ENCODE measurements around the gene CGB3. TPM values are rescaled to one million over a fixed set of nuclear protein-coding genes. Genes with fewer than 3 reads are reported as not detected.

The CGB3 gene
- total and polyA plus RNA-seq, 2 of the 4 experiments (the other 2 are of a cell fraction): not detected

- H3K9me3 ChIP-seq (ENCODE audit: control insufficient read depth, insufficient read depth, low read length): no peaks in the 10 kb centered on the region
- H2BK15ac ChIP-seq (ENCODE audit: low read depth, low read length): no peak overlapping the region
- H3K14ac ChIP-seq (replicated peaks; ENCODE audit: low read depth, low read length): no peak overlapping the region
- no peak overlapping the region for H2AFZ ChIP-seq (replicated peaks; ENCODE audit: low read length, poor library complexity)
- ChIA-PET CTCF (no interaction called here), POLR2A (ENCODE audit: unreplicated experiment) (no interaction called here)
- no peak overlapping the region for H3K56ac ChIP-seq (ENCODE audit: extremely low read depth, insufficient read depth, low read length)
- no peak overlapping the region for H3K4me2 ChIP-seq (ENCODE audit: low read depth, low read length)
- H3K4me3 ChIP-seq (ENCODE audit: insufficient read depth, low read depth, low read length): no peak overlapping the region
- peak overlapping the region; percentile 55 for H2AK9ac ChIP-seq (replicated peaks; ENCODE audit: low read depth, low read length, poor library complexity)
- no peak overlapping the region for H3K4ac ChIP-seq (ENCODE audit: low read depth, low read length)
- H3K18ac ChIP-seq (ENCODE audit: low read depth, low read length): no peak overlapping the region
- H3K27me3 ChIP-seq (ENCODE audit: control insufficient read depth, insufficient read depth, low read length): peaks cover 9% of the 10 kb centered on the region; the same call in 1 of the 2 replicates
- peaks cover 0 to 5% of the 10 kb centered on the region in 2 experiments; a peak in 3 of 4 replicates for H3K79me1 ChIP-seq (ENCODE audit: low read depth in 1 of 2, low read length in 2 of 2)
- dilution Hi-C loops (cut with HindIII; ENCODE audit: low sequenced_read_pairs, unreplicated experiment) (no loop called here), in situ Hi-C loops (cut with MboI; ENCODE audit: low sequenced_read_pairs) (no loop called here), intact Hi-C loops (cut with micrococcal nuclease) (loop anchor here (5.0 kb wide), 1 partner anchor 66 kb away; the partner anchor contains the start of genes GYS1 and RUVBL2)
- no peak overlapping the region for H4K8ac ChIP-seq (ENCODE audit: low read depth in 2 of 2, low read length in 2 of 2)
- ATAC-seq (ENCODE audit: low read depth) (no peak), DNase-seq (peak; percentile 25)
- no peak overlapping the region for H3K9ac ChIP-seq (ENCODE audit: low read depth, low read length)
- H2BK5ac ChIP-seq (ENCODE audit: low read depth, low read length, poor library complexity, severe bottlenecking): no peak overlapping the region
- TF ChIP-seq NFE2L2 (IDR thresholded peaks at IDR 0.05; ENCODE audit: low read depth, low read length) (no peak), RCOR1 (IDR thresholded peaks at IDR 0.05; ENCODE audit: insufficient replicate concordance, low read length) (no peak), SMC3 (IDR thresholded peaks at IDR 0.05; ENCODE audit: low read depth, low read length) (no peak), RFX5 (IDR thresholded peaks at IDR 0.05; ENCODE audit: low read depth, low read length) (no peak), RAD21 (IDR thresholded peaks at IDR 0.05; ENCODE audit: low read length) (no peak), MAFK (IDR thresholded peaks at IDR 0.05; ENCODE audit: low read depth, low read length) (no peak), MAZ (IDR thresholded peaks at IDR 0.05; ENCODE audit: borderline replicate concordance, low read depth, low read length) (no peak), POLR2A (IDR thresholded peaks at IDR 0.05; ENCODE audit: low read depth, low read length) (no peak), CHD1 (IDR thresholded peaks at IDR 0.05; ENCODE audit: low read depth, low read length) (no peak), FOS (IDR thresholded peaks at IDR 0.05; ENCODE audit: low read depth, low read length) (no peak)
- TF ChIP-seq, protein P1, sequence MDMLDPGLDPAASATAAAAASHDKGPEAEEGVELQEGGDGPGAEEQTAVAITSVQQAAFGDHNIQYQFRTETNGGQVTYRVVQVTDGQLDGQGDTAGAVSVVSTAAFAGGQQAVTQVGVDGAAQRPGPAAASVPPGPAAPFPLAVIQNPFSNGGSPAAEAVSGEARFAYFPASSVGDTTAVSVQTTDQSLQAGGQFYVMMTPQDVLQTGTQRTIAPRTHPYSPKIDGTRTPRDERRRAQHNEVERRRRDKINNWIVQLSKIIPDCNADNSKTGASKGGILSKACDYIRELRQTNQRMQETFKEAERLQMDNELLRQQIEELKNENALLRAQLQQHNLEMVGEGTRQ (IDR thresholded peaks at IDR 0.05; ENCODE audit: low read depth, low read length): no peak
- TF ChIP-seq, protein P2, sequence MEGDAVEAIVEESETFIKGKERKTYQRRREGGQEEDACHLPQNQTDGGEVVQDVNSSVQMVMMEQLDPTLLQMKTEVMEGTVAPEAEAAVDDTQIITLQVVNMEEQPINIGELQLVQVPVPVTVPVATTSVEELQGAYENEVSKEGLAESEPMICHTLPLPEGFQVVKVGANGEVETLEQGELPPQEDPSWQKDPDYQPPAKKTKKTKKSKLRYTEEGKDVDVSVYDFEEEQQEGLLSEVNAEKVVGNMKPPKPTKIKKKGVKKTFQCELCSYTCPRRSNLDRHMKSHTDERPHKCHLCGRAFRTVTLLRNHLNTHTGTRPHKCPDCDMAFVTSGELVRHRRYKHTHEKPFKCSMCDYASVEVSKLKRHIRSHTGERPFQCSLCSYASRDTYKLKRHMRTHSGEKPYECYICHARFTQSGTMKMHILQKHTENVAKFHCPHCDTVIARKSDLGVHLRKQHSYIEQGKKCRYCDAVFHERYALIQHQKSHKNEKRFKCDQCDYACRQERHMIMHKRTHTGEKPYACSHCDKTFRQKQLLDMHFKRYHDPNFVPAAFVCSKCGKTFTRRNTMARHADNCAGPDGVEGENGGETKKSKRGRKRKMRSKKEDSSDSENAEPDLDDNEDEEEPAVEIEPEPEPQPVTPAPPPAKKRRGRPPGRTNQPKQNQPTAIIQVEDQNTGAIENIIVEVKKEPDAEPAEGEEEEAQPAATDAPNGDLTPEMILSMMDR (conservative IDR thresholded peaks at IDR 0.05; ENCODE audit: low read depth, low read length): no peak
- no peak overlapping the region for H3K23ac ChIP-seq (ENCODE audit: low read depth, low read length)
- no peaks in the 10 kb centered on the region for H3K9me1 ChIP-seq (ENCODE audit: insufficient read depth, low read length)
- 0% methylated on average over 1 of the region's 10 CpGs; no CpG with 5 or more reads in 1 of the 2 experiments for WGBS, 2 experiments (ENCODE audit: extremely low coverage in 2 of 2, insufficient read length in 1 of 2)
- no peak overlapping the region for H2BK20ac ChIP-seq (ENCODE audit: low read depth, low read length)
- no peaks in the 10 kb centered on the region for H4K20me1 ChIP-seq (ENCODE audit: insufficient read depth, low read length)
- H4K5ac ChIP-seq (ENCODE audit: low read depth, low read length): no peak overlapping the region
- no peak overlapping the region for H2AK5ac ChIP-seq (ENCODE audit: low read depth, low read length)
- H4K91ac ChIP-seq (ENCODE audit: insufficient read depth, low read depth, low read length): no peak overlapping the region
- no peak overlapping the region for H2BK120ac ChIP-seq (ENCODE audit: low read depth, low read length)
- no peak overlapping the region for H3K27ac ChIP-seq (ENCODE audit: insufficient read depth, low read length)
- H3K4me1 ChIP-seq (ENCODE audit: control insufficient read depth, insufficient read depth, low read length): peaks cover 2% of the 10 kb centered on the region; the same call in 1 of the 2 replicates
- no TSS peak for BruUV-seq (replicated peaks)
- no peaks in the 10 kb centered on the region for H3K36me3 ChIP-seq (ENCODE audit: control insufficient read depth, insufficient read depth, low read length)
Observed at GRCh38 chr19:49058562-49058961, 34.4 kb upstream of the CGB3 start.

Data from IMR-90 (cell line).